Fibroblast of upper back skin (primary cell): ENCODE measurements around the gene CCDC149.
A peak's percentile ranks its signal among the peaks of the same experiment; 100 is the strongest.

Source experiments
- DNase-seq: peaks from one replicate; pipeline ENCODE4 v3.0.0-alpha.2; 2013

The CCDC149 gene

GRCh38 chr4:24799196-24799543, 113.7 kb downstream of the CCDC149 start:
- DNase-seq = no peak

GRCh38 chr4:24798036-24798610, 114.7 kb downstream of the CCDC149 start:
- no peak for DNase-seq

GRCh38 chr4:24796620-24797019, 116.2 kb downstream of the CCDC149 start:
- no peak for DNase-seq

GRCh38 chr4:24795666-24796381, 117.0 kb downstream of the CCDC149 start:
- DNase-seq = no peak

- peak; percentile 82 for DNase-seq
Observed at GRCh38 chr4:24794916-24795665, 117.8 kb downstream of the CCDC149 start, which contains the start of gene SOD3. TSS of gene SOD3 (plus strand) at chr4:24795573. CDS start at chr4:24799522, 3,949 bp downstream.

GRCh38 chr4:24794480-24794879, 118.4 kb downstream of the CCDC149 start:
- DNase-seq = peak; percentile 56

GRCh38 chr4:24794051-24794450, 118.8 kb downstream of the CCDC149 start:
- DNase-seq = no peak

- no peak for DNase-seq
Observed at GRCh38 chr4:24793219-24794005, 119.4 kb downstream of the CCDC149 start.

- no peak for DNase-seq
Observed at GRCh38 chr4:24792552-24792951, 120.3 kb downstream of the CCDC149 start.

GRCh38 chr4:24791043-24791442, 121.8 kb downstream of the CCDC149 start:
- DNase-seq = no peak

- DNase-seq = no peak
Observed at GRCh38 chr4:24783506-24783905, 129.3 kb downstream of the CCDC149 start.

GRCh38 chr4:24781999-24782745, 130.7 kb downstream of the CCDC149 start:
- no peak for DNase-seq

- no peak for DNase-seq
Observed at GRCh38 chr4:24780936-24781495, 131.8 kb downstream of the CCDC149 start.

- DNase-seq = peak; percentile 99
Observed at GRCh38 chr4:24778464-24779225, 134.2 kb downstream of the CCDC149 start.

GRCh38 chr4:24777536-24778463, 135.0 kb downstream of the CCDC149 start:
- DNase-seq = no peak

GRCh38 chr4:24775750-24776149, 137.1 kb downstream of the CCDC149 start:
- peak; percentile 44 for DNase-seq

GRCh38 chr4:24775032-24775605, 137.7 kb downstream of the CCDC149 start:
- peak; percentile 84 for DNase-seq

GRCh38 chr4:24774452-24774851, 138.4 kb downstream of the CCDC149 start:
- DNase-seq = no peak

GRCh38 chr4:24772952-24773351, 139.9 kb downstream of the CCDC149 start:
- no peak for DNase-seq
